ENCODE measurements around the gene LRRK1. TPM values are rescaled to one million over a fixed set of nuclear protein-coding genes. Genes with fewer than 3 reads are reported as not detected.

The LRRK1 gene
- polyA plus RNA-seq, 2 of the 4 experiments (the other 2 are of a cell fraction), result 12.2 to 17.7 TPM

- ATAC-seq, result no peak
- TF ChIP-seq HEYL (CRISPR knock-in tag; IDR thresholded peaks at IDR 0.05) (no peak), ZNF302 (CRISPR knock-in tag; IDR thresholded peaks at IDR 0.05) (no peak), BCL3 (IDR thresholded peaks at IDR 0.05) (no peak), TP53 (CRISPR knock-in tag; IDR thresholded peaks at IDR 0.05) (no peak), HMGXB4 (CRISPR knock-in tag; IDR thresholded peaks at IDR 0.05; ENCODE audit: borderline replicate concordance) (no peak), CBX2 (IDR thresholded peaks at IDR 0.05; ENCODE audit: borderline replicate concordance, low read depth) (no peak), HES2 (IDR thresholded peaks at IDR 0.05) (no peak), SMC3 (IDR thresholded peaks at IDR 0.05) (no peak), EHMT2 (IDR thresholded peaks at IDR 0.05; ENCODE audit: low read depth) (no peak), ZC3H11A (IDR thresholded peaks at IDR 0.05) (no peak), MAZ (IDR thresholded peaks at IDR 0.05; ENCODE audit: borderline replicate concordance, low read depth, low read length) (no peak), HDAC2 (IDR thresholded peaks at IDR 0.05) (no peak), FOXS1 (CRISPR knock-in tag; IDR thresholded peaks at IDR 0.05) (no peak), RAD21 (conservative IDR thresholded peaks at IDR 0.05 in 1 of 2, IDR thresholded peaks at IDR 0.05 in 1 of 2) (no peak), FOSB (CRISPR knock-in tag; IDR thresholded peaks at IDR 0.05) (no peak), CEBPB (IDR thresholded peaks at IDR 0.05) (no peak), PHF8 (IDR thresholded peaks at IDR 0.05; ENCODE audit: borderline replicate concordance, low read depth) (no peak), USF2 (IDR thresholded peaks at IDR 0.05) (no peak), ZFP36 (IDR thresholded peaks at IDR 0.05; ENCODE audit: borderline replicate concordance, partially characterized antibody) (no peak), E2F6 (IDR thresholded peaks at IDR 0.05; ENCODE audit: borderline replicate concordance, low read depth) (no peak)
- POLR2A ChIA-PET, result no interaction called here
Observed at GRCh38 chr15:100901702-100902435, 17.3 kb upstream of the LRRK1 start.

More at GRCh38 chr15:100901702-100902435, 17.3 kb upstream of the LRRK1 start:
- DNase-seq (ENCODE audit: low read depth in 1 of 2, low spot score in 1 of 2) (no peak), FAIRE-seq (no peak)
- no peaks in the 10 kb centered on the region for H3K4me1 ChIP-seq
- no peaks in the 10 kb centered on the region for H3K9me3 ChIP-seq
- H3K4me3 ChIP-seq, result no peak overlapping the region
- no peak overlapping the region for H3K4me2 ChIP-seq
- H3K27ac ChIP-seq, result no peak overlapping the region
- CTCF ChIA-PET, result interaction anchor here (1.2 to 8.3 kb wide), 6 partner anchors 15 to 275 kb away, joined by 5 to 69 read pairs (median 6); partner anchors contain the start of gene LRRK1
- 91% methylated on average over 14 of the region's 14 CpGs for WGBS (ENCODE audit: missing lambda C conversion rate)

Data from A549 (cell line).